ENCODE results near the gene RICTOR.

RICTOR gene

GRCh38 chr5:39005566-39006232, 68.5 kb downstream of the RICTOR start:
- no peak for TF ChIP-seq CTCF (conservative IDR thresholded peaks at IDR 0.05; ENCODE audit: low read depth, low read length)
- Histone ChIP-seq H3K27me3 (ENCODE audit: insufficient read depth, low read depth) (no peaks in the 10 kb centered on the region), H3K4me1 (ENCODE audit: low read depth, poor library complexity, severe bottlenecking) (no peaks in the 10 kb centered on the region), H3K4me2 (no peak overlapping the region), H3K9ac (no peak overlapping the region), H2AFZ (ENCODE audit: low read depth) (no peak overlapping the region), H3K79me2 (ENCODE audit: insufficient read depth, low read depth) (no peaks in the 10 kb centered on the region), H4K20me1 (ENCODE audit: insufficient read depth) (no peaks in the 10 kb centered on the region), H3K4me3 (IDR thresholded peaks at IDR 0.05; ENCODE audit: insufficient read depth, low read depth, low read length) (no peak overlapping the region), H3K27ac (no peak overlapping the region), H3K36me3 (ENCODE audit: insufficient read depth) (no peaks in the 10 kb centered on the region)

DNA sequence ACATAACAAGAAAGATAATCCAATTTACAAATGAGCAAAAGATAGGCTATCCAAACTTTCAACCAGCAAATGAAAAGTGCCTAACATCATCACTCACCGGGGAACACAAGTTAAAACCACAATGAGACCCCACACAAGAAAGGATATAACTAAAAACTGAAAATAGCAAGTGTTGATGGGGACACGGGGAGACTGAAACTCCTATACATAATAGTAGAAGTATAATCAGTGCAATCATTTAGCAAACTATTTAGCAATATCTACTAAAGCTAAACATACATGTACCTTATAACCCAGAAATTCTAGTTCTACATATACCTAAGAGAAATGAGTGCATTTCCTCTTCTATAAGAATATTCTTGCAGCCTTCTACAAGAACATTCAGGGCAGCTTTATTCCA, 72.5 kb downstream of the RICTOR start:
- Histone ChIP-seq H3K27me3 (ENCODE audit: insufficient read depth, low read depth) (no peaks in the 10 kb centered on the region), H2AFZ (ENCODE audit: low read depth) (no peak overlapping the region), H4K20me1 (ENCODE audit: insufficient read depth) (no peaks in the 10 kb centered on the region), H3K27ac (no peak overlapping the region; the same call in 1 of the 2 replicates), H3K4me3 (IDR thresholded peaks at IDR 0.05; ENCODE audit: insufficient read depth, low read depth, low read length) (no peak overlapping the region), H3K79me2 (ENCODE audit: insufficient read depth, low read depth) (0 out of 2 replicates have a peak, but pooled peaks cover 3% of the 10 kb centered on the region), H3K4me2 (no peak overlapping the region), H3K4me1 (ENCODE audit: low read depth, poor library complexity, severe bottlenecking) (no peaks in the 10 kb centered on the region), H3K9ac (no peak overlapping the region), H3K36me3 (ENCODE audit: insufficient read depth) (no peaks in the 10 kb centered on the region)
- TF ChIP-seq CTCF (conservative IDR thresholded peaks at IDR 0.05; ENCODE audit: low read depth, low read length): no peak

GRCh38 chr5:38999037-38999436, 75.2 kb downstream of the RICTOR start:
- TF ChIP-seq CTCF (conservative IDR thresholded peaks at IDR 0.05; ENCODE audit: low read depth, low read length): no peak
- Histone ChIP-seq H2AFZ (ENCODE audit: low read depth) (no peak overlapping the region), H3K79me2 (ENCODE audit: insufficient read depth, low read depth) (0 out of 2 replicates have a peak, but pooled peaks cover 3% of the 10 kb centered on the region), H3K36me3 (ENCODE audit: insufficient read depth) (no peaks in the 10 kb centered on the region), H3K27me3 (ENCODE audit: insufficient read depth, low read depth) (no peaks in the 10 kb centered on the region), H3K4me1 (ENCODE audit: low read depth, poor library complexity, severe bottlenecking) (no peaks in the 10 kb centered on the region), H3K4me3 (IDR thresholded peaks at IDR 0.05; ENCODE audit: insufficient read depth, low read depth, low read length) (no peak overlapping the region), H3K4me2 (no peak overlapping the region), H3K9ac (no peak overlapping the region), H3K27ac (no peak overlapping the region), H4K20me1 (ENCODE audit: insufficient read depth) (no peaks in the 10 kb centered on the region)

DNA sequence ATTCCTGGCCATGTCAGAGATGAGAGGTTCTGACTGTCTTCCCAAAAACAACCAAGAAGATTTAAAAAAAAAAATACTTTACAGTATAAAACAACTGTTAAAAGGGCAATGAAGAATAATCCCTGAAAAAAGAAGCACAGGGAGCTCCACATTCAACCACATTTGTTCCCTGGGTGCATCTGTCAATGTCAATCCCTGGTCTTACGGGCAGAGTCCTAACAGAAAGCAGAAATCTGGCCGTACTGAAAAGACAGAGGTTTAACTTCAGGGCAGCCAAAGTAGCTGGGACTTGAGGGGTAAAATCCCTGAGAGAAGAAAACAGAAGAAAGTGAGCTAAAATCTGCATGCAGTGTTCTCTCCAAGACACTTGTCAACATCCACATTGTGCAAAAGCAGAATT, 76.6 kb downstream of the RICTOR start:
- Histone ChIP-seq H3K27me3 (ENCODE audit: insufficient read depth, low read depth) (no peaks in the 10 kb centered on the region), H3K9ac (no peak overlapping the region), H3K36me3 (ENCODE audit: insufficient read depth) (no peaks in the 10 kb centered on the region), H4K20me1 (ENCODE audit: insufficient read depth) (no peaks in the 10 kb centered on the region), H3K4me1 (ENCODE audit: low read depth, poor library complexity, severe bottlenecking) (no peaks in the 10 kb centered on the region), H2AFZ (ENCODE audit: low read depth) (no peak overlapping the region), H3K4me3 (IDR thresholded peaks at IDR 0.05; ENCODE audit: insufficient read depth, low read depth, low read length) (no peak overlapping the region), H3K4me2 (no peak overlapping the region), H3K79me2 (ENCODE audit: insufficient read depth, low read depth) (0 out of 2 replicates have a peak, but pooled peaks cover 3% of the 10 kb centered on the region), H3K27ac (no peak overlapping the region)
- TF ChIP-seq CTCF (conservative IDR thresholded peaks at IDR 0.05; ENCODE audit: low read depth, low read length): no peak
